Epithelial cell of proximal tubule (primary cell): ENCODE results near the gene SUN1. TPM values are rescaled to one million over a fixed set of nuclear protein-coding genes. Genes with fewer than 3 reads are reported as not detected.

Experiments
- DNase-seq: peaks from one replicate; pipeline ENCODE4 v3.0.0-alpha.2; 2011; ENCODE audit warnings: low read depth
- H3K4me3 ChIP-seq: 2 replicates; pipeline ENCODE4 v1.5.1; 2011; ENCODE audit warnings: low read depth, mild to moderate bottlenecking, low read length
- total RNA-seq: library from RNA; depleted of rRNA; stranded (reverse); fragments of >200 nt; gene quantifications from 2 replicates; pipeline ENCODE4 v1.2.3, GENCODE V29; 2015
- TF ChIP-seq, protein P1 (sequence below): conservative IDR thresholded peaks from 2 replicates; pipeline ENCODE4 v1.5.1; 2012; ENCODE audit warnings: low read depth, mild to moderate bottlenecking, low read length

The SUN1 gene
- total RNA-seq, 1 donor from 2014 or later: 270 TPM

DNA sequence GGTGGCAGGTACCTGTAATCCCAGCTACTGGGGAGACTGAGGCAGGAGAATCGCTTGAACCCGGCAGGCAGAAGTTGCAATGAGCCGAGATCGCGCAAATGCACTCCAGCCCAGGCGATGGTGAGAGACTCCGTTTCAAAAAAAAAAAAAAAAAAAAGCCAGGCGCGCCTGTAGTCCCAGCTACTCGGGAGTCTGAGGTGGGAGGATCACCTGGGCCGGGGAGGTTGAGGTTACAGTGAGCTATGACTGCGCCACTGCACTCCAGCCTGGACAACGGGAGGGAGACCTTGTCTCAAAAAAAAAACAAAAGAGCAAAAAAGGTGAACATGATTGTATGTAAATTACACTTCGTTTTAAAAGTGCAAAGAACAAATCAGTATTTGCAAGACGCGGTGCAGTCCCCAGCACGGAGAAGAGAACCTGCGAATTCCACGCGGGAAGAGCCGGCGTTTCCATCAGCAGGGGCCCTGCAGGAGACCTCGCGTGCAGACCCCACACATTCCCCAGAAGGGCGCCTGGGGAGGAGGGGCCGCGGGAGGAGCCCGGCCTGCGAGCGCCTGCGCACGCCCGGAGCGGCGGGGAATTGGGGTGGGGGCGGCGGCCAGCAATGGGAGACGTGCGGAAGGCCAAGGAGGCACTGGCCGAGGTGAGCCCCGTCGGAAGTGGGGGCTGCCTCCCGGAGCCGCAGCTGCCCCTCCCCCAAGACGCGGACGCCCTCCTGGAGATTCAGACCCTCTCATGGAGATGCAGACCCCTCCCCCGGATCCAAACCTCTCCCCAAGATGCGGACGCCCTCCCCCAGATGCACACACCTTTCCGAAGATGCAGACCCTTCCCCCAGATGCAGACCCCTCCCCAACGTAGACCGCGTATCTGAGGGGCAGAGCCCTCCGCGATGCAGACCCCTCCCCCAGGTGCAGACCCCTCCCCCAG lies 16.7 kb upstream of the SUN1 start:
- peak overlapping the region; percentile 71 for H3K4me3 ChIP-seq
- TF ChIP-seq, protein P1, sequence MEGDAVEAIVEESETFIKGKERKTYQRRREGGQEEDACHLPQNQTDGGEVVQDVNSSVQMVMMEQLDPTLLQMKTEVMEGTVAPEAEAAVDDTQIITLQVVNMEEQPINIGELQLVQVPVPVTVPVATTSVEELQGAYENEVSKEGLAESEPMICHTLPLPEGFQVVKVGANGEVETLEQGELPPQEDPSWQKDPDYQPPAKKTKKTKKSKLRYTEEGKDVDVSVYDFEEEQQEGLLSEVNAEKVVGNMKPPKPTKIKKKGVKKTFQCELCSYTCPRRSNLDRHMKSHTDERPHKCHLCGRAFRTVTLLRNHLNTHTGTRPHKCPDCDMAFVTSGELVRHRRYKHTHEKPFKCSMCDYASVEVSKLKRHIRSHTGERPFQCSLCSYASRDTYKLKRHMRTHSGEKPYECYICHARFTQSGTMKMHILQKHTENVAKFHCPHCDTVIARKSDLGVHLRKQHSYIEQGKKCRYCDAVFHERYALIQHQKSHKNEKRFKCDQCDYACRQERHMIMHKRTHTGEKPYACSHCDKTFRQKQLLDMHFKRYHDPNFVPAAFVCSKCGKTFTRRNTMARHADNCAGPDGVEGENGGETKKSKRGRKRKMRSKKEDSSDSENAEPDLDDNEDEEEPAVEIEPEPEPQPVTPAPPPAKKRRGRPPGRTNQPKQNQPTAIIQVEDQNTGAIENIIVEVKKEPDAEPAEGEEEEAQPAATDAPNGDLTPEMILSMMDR: no peak
- DNase-seq: no peak

DNA sequence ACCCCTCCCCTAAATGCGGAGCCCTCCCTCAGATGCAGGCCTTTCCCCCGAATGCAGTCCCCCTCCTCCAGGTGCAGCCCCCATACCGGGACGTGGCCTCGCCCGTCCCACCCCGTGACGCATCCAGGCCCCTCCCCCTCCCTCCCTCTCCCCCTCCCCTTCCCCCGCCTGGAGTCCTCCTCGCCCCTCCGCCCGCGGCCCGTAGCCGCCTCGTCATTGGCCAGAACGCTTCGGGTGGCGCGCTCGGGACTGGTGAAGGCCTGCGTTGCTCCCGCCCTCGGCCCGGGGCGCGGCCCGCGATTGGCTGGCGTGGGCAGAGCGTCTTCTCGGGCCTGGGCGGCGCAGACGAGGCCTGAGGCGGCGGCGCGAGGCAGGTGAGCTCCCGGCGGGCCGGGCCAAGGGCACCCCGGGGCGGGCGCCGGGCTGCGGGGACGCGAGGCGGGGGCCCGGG lies 16.0 kb upstream of the SUN1 start:
- H3K4me3 ChIP-seq: peak overlapping the region; percentile 90
- TF ChIP-seq, protein P1: no peak
- DNase-seq: no peak

DNA sequence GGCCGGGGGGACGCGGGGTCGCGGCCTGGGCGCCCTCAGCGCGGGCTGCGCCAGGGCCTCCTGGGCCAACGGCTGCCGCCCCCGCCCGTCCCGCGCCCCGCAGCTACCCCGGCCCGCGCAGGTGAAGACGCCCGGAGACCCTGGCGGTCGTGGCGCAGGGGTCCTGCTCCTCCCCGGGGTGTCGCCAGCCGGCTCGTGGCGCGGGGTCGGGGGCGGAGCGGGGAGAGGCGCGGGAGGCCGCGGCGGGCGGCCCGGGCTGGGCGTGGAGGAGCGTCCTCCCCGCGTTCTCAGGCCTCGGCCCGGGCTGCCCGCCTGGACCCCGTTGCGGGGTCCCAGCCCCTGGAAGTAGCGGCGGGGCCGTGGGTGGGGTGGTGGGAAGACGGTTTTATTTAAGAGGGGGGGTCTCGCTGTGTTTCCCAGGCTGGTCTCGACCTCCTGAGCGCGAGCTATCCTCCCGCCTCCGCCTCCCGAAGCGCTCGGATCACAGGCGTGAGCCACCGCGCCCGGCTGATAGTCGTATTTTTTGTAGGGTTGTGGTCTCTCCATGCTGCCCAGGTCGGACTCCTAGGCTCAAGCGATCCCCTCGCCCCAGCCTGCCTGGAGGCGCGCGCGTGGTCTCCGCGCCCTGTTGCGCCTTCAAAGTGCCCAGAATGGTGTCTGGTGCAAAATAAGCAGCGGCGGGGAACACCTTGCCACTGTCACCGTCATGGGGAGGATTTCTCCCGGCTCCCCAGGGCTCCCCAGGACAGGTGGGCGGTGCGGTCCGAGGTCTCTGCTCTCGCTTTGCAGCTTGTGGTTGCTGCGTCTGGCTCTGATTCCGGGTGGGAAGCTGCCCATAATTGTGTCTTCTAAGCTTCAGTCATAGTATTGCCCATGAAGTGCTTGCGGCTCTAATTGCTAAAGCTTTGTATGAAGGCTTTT lies 15.3 kb upstream of the SUN1 start:
- DNase-seq: no peak
- peak overlapping the region; percentile 90 for H3K4me3 ChIP-seq
- TF ChIP-seq, protein P1: no peak

DNA sequence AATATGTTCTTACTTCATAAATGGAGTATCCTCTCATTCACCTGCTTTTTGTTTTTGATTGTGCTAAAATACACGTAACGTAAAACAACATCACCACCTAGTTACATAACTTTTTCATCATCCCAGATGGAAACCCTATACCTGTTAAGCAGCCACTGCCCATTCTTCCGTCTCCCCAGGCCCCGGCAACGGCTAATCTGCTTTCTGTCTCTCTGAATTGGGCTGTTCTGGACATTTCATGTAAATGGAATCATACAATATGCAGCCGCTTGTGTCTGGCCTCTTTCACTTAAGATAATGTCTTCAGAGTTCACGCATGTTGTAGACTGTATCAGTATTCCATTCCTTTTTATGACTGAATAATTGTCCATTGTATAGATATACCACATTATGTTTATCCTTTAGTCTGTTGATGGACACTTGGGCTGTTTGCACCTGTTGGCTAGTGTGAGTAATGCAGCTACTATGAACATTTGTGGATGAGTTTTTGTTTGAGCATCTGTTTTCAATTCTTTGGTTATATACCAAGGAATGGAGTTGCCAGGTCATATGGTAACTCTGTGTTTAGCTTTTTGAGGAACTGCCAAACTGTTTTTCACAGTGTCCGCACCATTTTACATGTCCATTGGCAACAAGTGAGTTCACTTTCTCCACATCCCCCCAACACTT lies 14.1 kb upstream of the SUN1 start:
- no peak for DNase-seq
- TF ChIP-seq, protein P1: peak; percentile 44
- H3K4me3 ChIP-seq: no peak overlapping the region

DNA sequence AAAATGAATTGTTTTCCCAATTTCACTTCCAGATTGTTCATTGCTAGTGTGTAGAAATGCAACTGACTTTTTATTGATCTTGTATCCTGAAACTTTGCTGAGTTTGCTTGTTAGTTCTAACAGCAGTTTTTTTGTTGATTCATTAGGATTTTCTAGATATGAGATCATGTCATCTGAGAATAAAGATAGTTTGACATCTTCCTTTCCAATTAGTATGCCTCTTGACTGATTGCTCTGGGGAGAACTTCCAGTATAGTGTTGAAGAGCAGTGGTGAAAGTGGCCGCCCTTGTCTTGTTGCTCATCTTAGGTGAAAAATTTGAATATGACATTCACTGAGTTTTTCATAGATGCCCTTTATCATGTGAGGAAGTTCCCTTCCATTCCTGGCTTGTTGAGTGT lies 11.9 kb upstream of the SUN1 start:
- TF ChIP-seq, protein P1: no peak
- no peak for DNase-seq
- no peak overlapping the region for H3K4me3 ChIP-seq

DNA sequence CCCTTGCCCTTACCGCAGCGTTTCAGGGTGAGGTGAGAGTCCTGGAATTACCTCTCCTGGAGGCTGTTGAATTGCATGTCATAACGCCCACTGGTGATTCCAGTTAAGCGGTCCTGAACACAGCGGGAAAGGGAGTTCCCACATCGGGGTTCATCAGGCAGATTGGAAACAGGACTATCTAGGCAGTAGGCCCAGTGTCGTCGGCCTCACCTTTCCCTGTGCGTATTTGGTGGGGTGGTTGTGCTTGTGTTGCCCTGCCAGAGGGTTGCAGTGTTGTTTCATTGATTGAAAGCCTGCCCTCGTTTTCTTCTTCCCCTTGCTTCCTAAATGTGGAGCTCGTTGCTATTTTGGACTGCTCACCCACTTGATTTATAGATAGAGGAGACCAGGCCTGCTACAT lies 10.6 kb upstream of the SUN1 start:
- no peak overlapping the region for H3K4me3 ChIP-seq
- DNase-seq: no peak
- TF ChIP-seq, protein P1: peak; percentile 21
